Gastroesophageal sphincter (tissue), 4 donors: ENCODE results near the gene SLC37A1. TPM values are rescaled to one million over a fixed set of nuclear protein-coding genes. Genes with fewer than 3 reads are reported as not detected.

Experiments used
- ATAC-seq: fragments of 150-250 bp; one replicate; pipeline ENCODE4 v1.9.1; 2016; ENCODE audit warnings: mild to moderate bottlenecking, moderate library complexity
- H3K27ac ChIP-seq, 4 donors: fragments of 200-600 bp; sonication (generic) in 3 of 4; 1 replicate in 3 of 4; 2 replicates in 1 of 4; pipeline ENCODE4 v1.5.1; 2016 to 2019
- H3K27me3 ChIP-seq: fragments of 200-600 bp; sonication (generic); one replicate; pipeline ENCODE4 v1.5.1; 2019
- H3K36me3 ChIP-seq, 2 donors: fragments of 200-600 bp; sonication (generic); one replicate each; pipeline ENCODE4 v1.5.1; 2019; ENCODE audit warnings: control low read depth in 1 of 2
- H3K4me1 ChIP-seq, 3 donors: fragments of 200-600 bp; sonication (generic); 1 replicate in 2 of 3; 2 replicates in 1 of 3; pipeline ENCODE4 v1.5.1; 2016 to 2019; ENCODE audit warnings: control low read depth in 2 of 3
- H3K4me3 ChIP-seq, 2 donors: fragments of 200-600 bp; sonication (generic); one replicate each; pipeline ENCODE4 v1.5.1; 2019; ENCODE audit warnings: mild to moderate bottlenecking in 1 of 2, moderate library complexity in 1 of 2
- H3K9me3 ChIP-seq, 3 donors: fragments of 200-600 bp; sonication (generic); one replicate each; pipeline ENCODE4 v1.5.1; 2017 to 2019; ENCODE audit warnings: control low read depth in 2 of 3
- CTCF ChIP-seq, 4 experiments: fragments of 200-600 bp in 2 of 4; fragments of 450-650 bp in 2 of 4; sonication (generic) in 1 of 4; IDR thresholded peaks; one replicate each; pipeline ENCODE4 v1.5.1; 2017 to 2019; ENCODE audit warnings: antibody characterized with exemption in 4 of 4, mild to moderate bottlenecking in 2 of 4, moderate library complexity in 2 of 4
- EP300 ChIP-seq: sonication (generic); formaldehyde crosslinking; IDR thresholded peaks from one replicate; pipeline ENCODE4 v1.6.1; 2017; ENCODE audit warnings: antibody characterized with exemption, mild to moderate bottlenecking
- POLR2A ChIP-seq, 2 donors: fragments of 450-650 bp; IDR thresholded peaks; one replicate each; pipeline ENCODE4 v1.6.1; 2017; ENCODE audit warnings: antibody characterized with exemption in 2 of 2, mild to moderate bottlenecking in 2 of 2, moderate library complexity in 1 of 2
- POLR2AphosphoS5 ChIP-seq: sonication (generic); formaldehyde crosslinking; IDR thresholded peaks from one replicate; pipeline ENCODE4 v1.6.1; 2017; ENCODE audit warnings: antibody characterized with exemption
- WGBS, 2 donors: methylation state at CpG; one replicate each; pipeline ENCODE4 v1.1.5; 2018; ENCODE audit warnings: low coverage in 1 of 2; 5-methylcytosine and 5-hydroxymethylcytosine counted together
- total RNA-seq, 4 donors: library from RNA; depleted of rRNA; stranded (reverse); fragments of >200 nt; gene quantifications; one replicate each; pipeline ENCODE4 v1.1.0, GENCODE V29; 2016

SLC37A1 gene
- total RNA-seq, 4 donors from 2014 or later: 3.7 to 7.8 (median 4.3) TPM

GRCh38 chr21:42518626-42519025 lies 5.0 kb downstream of the SLC37A1 start:
- ATAC-seq: no peak
- no peaks in the 10 kb centered on the region for H3K9me3 ChIP-seq
- H3K27me3 ChIP-seq: no peaks in the 10 kb centered on the region
- H3K4me1 ChIP-seq: peaks cover 0 to 23% (median 3%) of the 10 kb centered on the region in 3 donors
- peaks cover 0 to 32% of the 10 kb centered on the region in 2 donors for H3K36me3 ChIP-seq
- 85 to 94% methylated on average over 4 to 6 of the region's 7 CpGs for WGBS, 2 donors
- TF ChIP-seq POLR2A (IDR thresholded peaks at IDR 0.05) (no peak), POLR2AphosphoS5 (no peak), EP300 (no peak), CTCF (IDR thresholded peaks at IDR 0.05) (no peak)
- no peak overlapping the region for H3K4me3 ChIP-seq
- H3K27ac ChIP-seq: no peak overlapping the region

DNA sequence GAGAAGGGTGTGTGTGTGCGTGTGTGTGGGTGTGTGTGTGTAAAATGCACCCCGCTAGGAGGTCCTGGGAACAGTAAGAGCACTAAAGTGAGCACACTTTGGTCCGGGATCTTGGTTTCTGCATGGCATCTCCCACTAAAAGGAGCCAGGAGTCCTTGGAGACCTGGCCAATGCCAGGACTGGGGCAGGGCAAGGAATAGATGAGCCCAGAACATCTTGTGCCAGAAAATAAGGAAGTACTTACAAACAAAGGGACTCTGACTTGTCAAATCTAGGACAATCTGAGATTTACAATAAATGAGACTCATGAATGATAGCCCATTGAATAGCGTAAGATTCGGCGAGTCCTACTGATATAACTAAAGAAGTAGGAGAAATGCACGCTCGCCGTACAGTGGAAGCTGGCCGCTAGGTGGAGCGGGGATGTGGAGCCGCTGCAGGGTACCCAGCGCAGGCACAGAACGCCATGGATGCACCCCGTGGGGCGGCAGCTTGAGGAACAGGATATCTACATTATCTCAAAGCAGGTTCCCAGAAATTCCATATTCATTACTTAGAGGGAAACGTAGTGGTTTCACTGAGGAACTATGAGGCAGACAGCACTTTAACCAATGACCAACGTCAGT lies 7.1 kb downstream of the SLC37A1 start:
- H3K36me3 ChIP-seq: peaks cover 0 to 32% of the 10 kb centered on the region in 2 donors
- TF ChIP-seq POLR2AphosphoS5: no peak
- peak in 1 of 4 experiments; percentile 15 for TF ChIP-seq CTCF (IDR thresholded peaks at IDR 0.05)
- peaks cover 0 to 30% (median 0%) of the 10 kb centered on the region in 3 donors for H3K4me1 ChIP-seq
- no peaks in the 10 kb centered on the region for H3K9me3 ChIP-seq
- no peak overlapping the region for H3K27ac ChIP-seq
- no peak for ATAC-seq
- WGBS, 2 donors: 63 to 79% methylated on average over 10 to 18 of the region's 18 CpGs
- no peak overlapping the region for H3K4me3 ChIP-seq
- no peaks in the 10 kb centered on the region for H3K27me3 ChIP-seq

DNA sequence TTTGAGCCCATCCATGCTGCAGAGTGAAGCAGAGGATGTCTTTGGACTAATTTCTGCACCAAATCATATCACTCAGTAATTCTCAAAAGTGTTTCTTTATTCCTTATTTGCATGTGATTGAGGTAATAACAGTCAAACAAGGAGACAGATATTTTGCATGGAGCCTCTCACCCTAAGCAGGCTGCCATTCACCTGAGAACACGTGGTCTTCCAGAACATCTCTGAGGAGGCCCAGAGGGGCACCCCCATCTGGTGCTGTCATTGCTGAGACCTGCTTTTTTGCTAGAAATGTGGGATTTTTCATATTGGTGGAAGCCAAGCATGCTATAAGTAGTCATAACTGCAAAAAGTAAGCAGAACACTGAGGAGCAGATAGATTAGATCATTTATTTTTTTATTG lies 7.7 kb downstream of the SLC37A1 start:
- Histone ChIP-seq H3K27ac (no peak overlapping the region), H3K4me1 (peaks cover 0 to 30% (median 0%) of the 10 kb centered on the region in 3 donors), H3K4me3 (no peak overlapping the region), H3K36me3 (peaks cover 0 to 32% of the 10 kb centered on the region in 2 donors), H3K27me3 (no peaks in the 10 kb centered on the region), H3K9me3 (no peaks in the 10 kb centered on the region)
- TF ChIP-seq POLR2A (IDR thresholded peaks at IDR 0.05): no peak
- no peak for TF ChIP-seq EP300
- no peak for TF ChIP-seq POLR2AphosphoS5
- no peak for TF ChIP-seq CTCF (IDR thresholded peaks at IDR 0.05)
- ATAC-seq: no peak
- 86 to 88% methylated on average over 1 of the region's 1 CpG for WGBS, 2 donors

GRCh38 chr21:42521805-42522204 lies 8.2 kb downstream of the SLC37A1 start:
- no peak for TF ChIP-seq EP300
- no peak for TF ChIP-seq CTCF (IDR thresholded peaks at IDR 0.05)
- TF ChIP-seq POLR2AphosphoS5: no peak
- no peak for TF ChIP-seq POLR2A (IDR thresholded peaks at IDR 0.05)
- Histone ChIP-seq H3K4me3 (no peak overlapping the region), H3K4me1 (peaks cover 0 to 35% (median 0%) of the 10 kb centered on the region in 3 donors), H3K9me3 (no peaks in the 10 kb centered on the region), H3K36me3 (peaks cover 0 to 32% of the 10 kb centered on the region in 2 donors), H3K27me3 (no peaks in the 10 kb centered on the region), H3K27ac (no peak overlapping the region)
- 83% methylated on average over 1 of the region's 6 CpGs; no CpG with 5 or more reads in 1 of the 2 donors for WGBS, 2 donors
- no peak for ATAC-seq

- no peak overlapping the region for H3K4me3 ChIP-seq
- no peaks in the 10 kb centered on the region for H3K27me3 ChIP-seq
- no peak for TF ChIP-seq POLR2AphosphoS5
- TF ChIP-seq EP300: no peak
- TF ChIP-seq POLR2A (IDR thresholded peaks at IDR 0.05): no peak
- no peak for TF ChIP-seq CTCF (IDR thresholded peaks at IDR 0.05)
- peaks cover 0 to 39% (median 0%) of the 10 kb centered on the region in 3 donors for H3K4me1 ChIP-seq
- 89% methylated on average over 11 to 12 of the region's 14 CpGs for WGBS, 2 donors
- peaks cover 0 to 32% of the 10 kb centered on the region in 2 donors for H3K36me3 ChIP-seq
- H3K27ac ChIP-seq: no peak overlapping the region
- no peaks in the 10 kb centered on the region for H3K9me3 ChIP-seq
- no peak for ATAC-seq
Measured at GRCh38 chr21:42522271-42522670, 8.6 kb downstream of the SLC37A1 start.
